ENCODE results near the gene TUBGCP3. TPM values are rescaled to one million over a fixed set of nuclear protein-coding genes. Genes with fewer than 3 reads are reported as not detected.

TUBGCP3 gene
- total RNA-seq, 1 donor from 2014 or later: 20.7 TPM

DNA sequence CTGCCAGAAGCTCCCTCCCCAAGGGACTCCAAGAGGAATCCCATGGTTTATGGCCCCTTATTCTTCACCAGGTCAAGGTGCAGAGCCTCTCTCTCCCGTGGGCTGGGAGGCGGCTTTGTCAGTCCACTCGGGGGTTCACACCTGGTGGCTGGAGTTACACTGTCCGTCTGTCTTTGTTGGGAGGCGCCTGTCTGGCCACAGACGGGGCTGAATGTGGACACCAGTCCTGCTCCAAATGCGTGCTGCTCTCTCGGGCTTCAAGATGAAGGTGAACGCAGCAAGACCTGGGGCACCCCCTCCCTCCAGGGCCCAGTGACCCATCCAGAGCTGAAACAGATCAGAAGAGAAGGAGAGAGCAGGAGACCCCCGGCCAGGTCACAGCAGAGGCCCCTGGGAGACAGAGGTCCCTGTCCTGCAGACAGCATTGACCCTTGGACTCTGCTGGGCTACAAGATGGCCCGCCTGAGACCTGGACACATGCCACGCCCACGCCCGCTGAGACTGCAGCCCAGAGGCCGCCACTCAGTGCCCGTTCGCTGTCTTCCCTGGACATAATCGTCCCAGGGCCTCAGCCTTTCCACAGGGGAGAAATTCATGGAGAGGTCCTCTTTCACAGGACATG lies 29.9 kb upstream of the TUBGCP3 start:
- intact Hi-C loops (cut with DNase I): no loop called here
- DNase-seq (ENCODE audit: low spot score): no peak

DNA sequence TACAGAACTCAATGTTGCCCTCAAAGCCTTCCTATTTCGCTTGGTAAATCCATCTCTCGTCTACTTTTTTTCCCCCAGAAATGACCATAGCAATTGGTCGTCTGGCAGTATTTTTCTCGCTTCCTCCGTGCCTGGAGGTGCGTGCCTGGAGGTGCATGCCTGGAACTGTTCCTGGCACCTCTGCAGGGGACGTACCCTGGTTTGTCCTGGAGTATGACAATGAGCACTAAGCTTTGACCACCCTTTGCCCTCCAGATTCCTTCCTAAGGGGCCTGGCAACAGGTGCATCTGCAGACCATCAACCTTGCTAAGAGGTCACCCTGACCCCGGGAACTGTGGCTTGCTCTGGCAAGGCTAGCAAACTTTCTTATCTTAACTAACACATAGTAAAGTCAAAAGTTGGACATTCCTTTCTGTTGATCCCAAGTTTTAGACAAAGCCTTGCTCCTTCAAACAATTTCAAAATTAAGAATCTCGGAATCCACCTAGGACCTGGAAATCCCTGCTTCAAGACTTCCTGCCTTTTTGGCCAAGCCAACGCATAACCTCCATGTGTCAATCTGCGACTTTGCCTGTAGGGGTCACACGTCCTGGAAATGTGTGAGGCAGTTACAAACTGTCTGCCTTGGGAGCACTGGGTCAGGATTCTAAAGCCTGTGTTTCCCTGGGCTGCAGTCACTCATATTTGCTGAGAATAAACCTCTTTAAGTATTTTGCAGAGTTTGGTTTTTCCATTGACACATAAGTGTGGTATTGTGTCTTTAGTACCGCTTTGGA lies 28.8 kb upstream of the TUBGCP3 start:
- intact Hi-C loops (cut with DNase I): no loop called here
- no peak for DNase-seq (ENCODE audit: low spot score)

DNA sequence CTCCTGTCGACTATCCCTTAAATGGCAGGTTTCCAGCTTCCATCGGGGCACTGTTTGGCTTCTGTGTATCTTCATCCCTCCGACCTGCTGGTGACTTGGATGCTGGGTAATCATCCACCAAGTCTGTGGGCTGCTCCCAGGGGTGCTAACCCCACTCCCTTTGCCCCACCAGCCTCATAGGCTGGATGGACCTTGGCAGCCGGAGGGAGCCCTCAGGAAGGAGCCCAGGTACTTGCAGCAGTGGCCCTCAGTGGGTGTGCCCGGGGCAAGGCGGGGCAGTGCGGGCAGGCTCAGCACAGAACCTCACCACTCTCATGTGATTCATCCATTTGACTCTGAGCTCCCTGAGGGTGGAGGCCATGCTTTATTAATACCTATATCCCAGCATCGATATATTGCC lies 27.4 kb upstream of the TUBGCP3 start:
- no peak for DNase-seq (ENCODE audit: low spot score)
- intact Hi-C loops (cut with DNase I): no loop called here

DNA sequence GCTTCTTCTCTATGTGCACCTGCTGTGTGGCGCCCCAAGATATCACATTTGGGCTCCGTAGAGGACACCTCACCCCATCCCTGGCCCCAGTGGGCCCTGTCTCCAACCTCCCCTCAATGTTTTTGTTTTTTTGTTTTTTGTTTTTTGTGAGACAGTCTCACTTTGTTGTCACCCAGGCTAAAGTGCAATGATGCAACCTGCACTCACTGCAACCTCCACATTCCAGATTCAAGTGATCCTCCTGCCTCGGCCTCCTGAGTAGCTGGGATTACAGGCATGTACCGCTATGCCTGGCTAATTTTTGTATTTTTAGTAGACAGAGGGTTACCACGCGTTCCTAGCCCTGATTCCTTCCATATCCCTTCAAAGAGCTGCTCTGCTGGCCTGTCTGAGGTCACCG lies 26.9 kb upstream of the TUBGCP3 start:
- DNase-seq (ENCODE audit: low spot score): no peak

DNA sequence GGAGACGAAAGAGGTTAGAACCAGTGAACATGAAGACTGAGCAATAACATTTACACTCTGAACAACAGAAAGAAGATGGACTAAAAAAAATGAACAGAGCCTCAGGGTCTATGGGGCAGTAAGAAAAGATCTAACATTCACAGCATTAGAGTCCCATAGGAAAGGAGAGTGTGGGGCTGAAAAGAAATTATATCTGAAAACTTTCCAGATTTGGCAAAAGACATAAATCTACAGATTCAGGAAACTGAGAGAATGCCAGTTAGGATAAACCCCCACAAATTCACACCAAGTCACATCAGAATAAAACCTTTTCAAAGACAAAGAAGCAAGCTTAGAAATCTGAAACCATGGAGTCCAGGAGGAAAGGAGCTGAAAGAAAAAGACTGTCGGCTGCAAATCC lies 20.3 kb upstream of the TUBGCP3 start:
- DNase-seq (ENCODE audit: low spot score): no peak
- intact Hi-C loops (cut with DNase I): loop anchor here (5.0 to 10.0 kb wide), 3 partner anchors 93 to 1136 kb away; no protein-coding TSS in a partner anchor

More for the DNA sequence above, 26.9 kb upstream of the TUBGCP3 start:
- intact Hi-C loops (cut with DNase I): no loop called here

DNA sequence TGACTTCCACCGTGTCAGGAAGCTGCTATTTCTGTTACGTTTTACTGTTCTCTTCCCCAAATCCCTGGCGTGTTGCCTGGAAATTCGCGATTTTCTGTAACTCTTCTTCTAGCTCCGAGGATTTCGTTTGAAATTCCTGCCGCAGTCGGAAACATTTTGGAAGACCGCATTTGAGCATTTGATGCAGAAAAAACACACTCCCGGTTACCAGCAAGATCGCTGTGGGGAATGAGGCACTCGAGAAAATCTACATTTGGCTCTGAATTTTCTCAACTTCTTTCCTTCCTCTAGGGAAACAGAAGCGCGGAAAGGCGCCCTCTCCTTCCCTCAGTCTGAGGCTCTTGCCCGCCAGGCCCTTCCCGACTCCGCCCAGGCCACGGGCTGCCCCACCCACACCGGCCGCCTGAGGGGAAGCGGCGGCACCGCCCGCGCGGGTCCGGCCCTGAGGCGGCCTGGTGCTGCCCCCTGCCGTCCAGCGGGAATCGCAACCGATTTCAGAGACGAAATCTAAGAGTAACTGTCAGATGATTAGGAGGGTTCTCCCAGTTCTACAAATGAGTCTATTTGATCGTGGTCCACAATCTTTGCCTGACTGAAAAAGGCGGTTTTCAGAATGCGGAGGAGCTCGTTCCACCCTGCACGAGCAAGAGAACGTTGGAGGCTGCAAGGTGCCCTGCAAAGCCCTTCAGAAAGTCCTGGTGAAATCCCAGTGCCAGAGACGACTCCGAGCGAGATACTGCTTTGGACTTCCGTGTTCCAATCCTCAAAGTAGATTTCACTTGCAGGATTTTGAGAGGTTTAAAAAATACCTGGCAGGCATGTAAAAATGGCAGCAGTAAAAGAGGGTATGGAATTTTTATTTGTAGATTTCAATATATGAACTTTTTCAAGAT lies 18.4 kb upstream of the TUBGCP3 start:
- intact Hi-C loops (cut with DNase I): loop anchor here (2.0 to 10.0 kb wide), 4 partner anchors 18 to 1134 kb away; partner anchors contain the start of gene TUBGCP3
- DNase-seq (ENCODE audit: low spot score): peak; percentile 97

DNA sequence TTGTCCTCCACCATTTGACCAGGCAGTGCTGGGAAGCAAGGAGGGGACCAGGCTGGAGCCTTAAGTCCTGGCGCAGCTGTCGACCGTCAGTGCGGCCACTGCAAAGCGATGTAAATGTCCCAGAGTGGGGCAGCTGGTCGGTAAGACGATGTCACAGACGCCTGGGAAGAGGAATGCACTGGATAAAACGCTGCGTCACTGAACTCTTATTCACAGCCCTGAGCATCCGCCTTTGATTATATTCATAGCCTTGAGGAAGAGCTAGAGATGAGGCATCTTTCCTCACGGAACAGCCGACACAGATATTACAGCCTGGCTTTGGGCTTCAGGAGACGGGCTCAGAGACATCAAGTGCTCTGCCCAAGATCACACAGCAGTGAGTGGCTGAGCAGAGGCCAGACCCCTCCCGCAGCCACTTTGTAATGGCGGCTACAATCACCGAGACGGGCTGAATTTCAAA lies 17.6 kb upstream of the TUBGCP3 start:
- intact Hi-C loops (cut with DNase I): loop anchor here (5.0 to 10.0 kb wide), 3 partner anchors 91 to 1133 kb away; no protein-coding TSS in a partner anchor

DNA sequence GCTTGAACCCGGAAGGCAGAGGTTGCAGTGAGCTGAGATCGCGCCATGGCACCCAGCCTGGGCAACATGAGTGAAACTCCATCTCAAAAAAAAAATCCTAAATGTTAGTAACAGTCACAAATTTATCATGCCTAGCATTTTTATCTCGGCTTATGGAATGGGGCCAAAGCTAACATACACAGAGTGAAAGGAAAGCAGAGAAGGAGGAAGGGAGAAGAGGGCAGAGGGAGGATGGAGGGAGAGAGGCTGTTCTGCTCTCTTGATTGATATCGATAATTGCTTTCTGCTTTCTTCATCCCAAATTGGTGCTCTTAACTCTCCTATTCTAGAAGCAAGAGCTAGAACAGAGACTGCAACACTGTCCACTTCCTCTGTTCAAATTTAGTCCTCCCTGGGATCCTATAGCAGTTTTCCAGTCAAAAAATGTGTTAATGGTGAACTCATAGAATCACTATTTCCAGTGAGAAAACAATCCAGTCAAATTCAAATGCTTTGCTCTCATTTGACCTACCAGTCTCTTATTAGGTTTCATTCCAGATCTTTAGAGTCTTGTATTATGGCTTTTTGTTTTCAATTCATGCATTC lies 15.8 kb upstream of the TUBGCP3 start:
- intact Hi-C loops (cut with DNase I): loop anchor here (10.0 kb wide), 2 partner anchors 89 to 159 kb away; no protein-coding TSS in a partner anchor

More for the DNA sequence above, 17.6 kb upstream of the TUBGCP3 start:
- DNase-seq (ENCODE audit: low spot score): no peak

DNA sequence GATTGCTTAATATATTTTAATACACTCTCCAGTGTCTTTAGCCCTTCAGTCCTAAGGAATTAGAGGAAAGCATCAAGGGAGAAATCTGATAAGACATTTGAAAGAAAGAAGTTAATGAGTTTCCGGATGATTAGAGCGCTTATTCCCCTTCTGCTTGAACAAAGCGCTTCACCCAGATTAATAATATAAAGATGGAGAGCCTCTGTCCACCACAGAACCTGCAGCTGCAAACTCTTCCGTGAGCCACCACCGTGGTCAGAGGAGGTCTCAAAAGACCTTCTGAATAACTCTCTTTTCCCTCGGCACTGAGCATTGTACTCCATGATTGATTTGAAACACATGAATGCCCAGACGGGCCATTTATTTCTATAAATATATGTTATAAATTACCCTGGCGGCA lies 14.2 kb upstream of the TUBGCP3 start:
- DNase-seq (ENCODE audit: low spot score): no peak
- intact Hi-C loops (cut with DNase I): loop anchor here (10.0 kb wide), 2 partner anchors 87 to 157 kb away; no protein-coding TSS in a partner anchor

More for the DNA sequence above, 15.8 kb upstream of the TUBGCP3 start:
- no peak for DNase-seq (ENCODE audit: low spot score)

DNA sequence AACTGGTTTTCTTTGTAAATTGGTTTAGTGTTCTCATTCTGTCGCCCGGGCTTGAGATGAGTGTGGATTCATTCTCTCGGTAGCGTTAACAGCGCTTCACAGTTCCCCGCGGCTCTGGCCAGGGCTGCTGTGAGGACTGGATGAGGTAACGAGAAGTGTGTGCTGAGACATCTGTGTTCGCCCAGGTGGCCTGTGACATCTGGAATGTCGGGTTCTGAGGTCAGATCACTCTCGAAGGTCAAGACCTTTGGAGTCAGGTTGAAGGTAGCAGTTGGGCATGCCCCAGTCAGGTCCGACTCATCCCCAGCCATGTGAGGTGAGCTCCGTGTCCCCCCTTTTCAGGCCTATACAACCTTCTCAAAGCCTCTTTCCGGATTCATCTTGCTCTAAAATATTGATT lies 13.4 kb upstream of the TUBGCP3 start:
- intact Hi-C loops (cut with DNase I): loop anchor here (10.0 kb wide), 2 partner anchors 87 to 157 kb away; no protein-coding TSS in a partner anchor
- no peak for DNase-seq (ENCODE audit: low spot score)

DNA sequence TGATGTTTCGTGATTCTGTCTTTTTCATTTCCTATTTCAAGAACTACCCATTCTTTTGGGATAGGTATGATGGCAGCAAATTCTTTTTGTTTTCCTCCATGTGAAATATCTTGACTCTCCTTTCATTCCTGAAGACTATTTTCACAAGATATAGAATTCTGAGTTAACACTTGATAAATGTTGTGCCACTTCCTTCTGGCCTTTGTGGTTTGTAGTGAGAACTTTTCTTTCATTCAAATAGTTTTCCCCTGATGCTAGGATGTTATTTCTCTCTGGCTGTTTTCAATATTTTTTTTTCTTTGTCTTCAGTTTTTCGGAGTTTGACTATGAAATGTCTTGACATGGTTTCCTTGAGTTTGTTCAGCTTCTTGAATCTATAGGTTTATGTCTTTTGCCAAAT lies 8.3 kb upstream of the TUBGCP3 start:
- intact Hi-C loops (cut with DNase I): no loop called here
- DNase-seq (ENCODE audit: low spot score): no peak

DNA sequence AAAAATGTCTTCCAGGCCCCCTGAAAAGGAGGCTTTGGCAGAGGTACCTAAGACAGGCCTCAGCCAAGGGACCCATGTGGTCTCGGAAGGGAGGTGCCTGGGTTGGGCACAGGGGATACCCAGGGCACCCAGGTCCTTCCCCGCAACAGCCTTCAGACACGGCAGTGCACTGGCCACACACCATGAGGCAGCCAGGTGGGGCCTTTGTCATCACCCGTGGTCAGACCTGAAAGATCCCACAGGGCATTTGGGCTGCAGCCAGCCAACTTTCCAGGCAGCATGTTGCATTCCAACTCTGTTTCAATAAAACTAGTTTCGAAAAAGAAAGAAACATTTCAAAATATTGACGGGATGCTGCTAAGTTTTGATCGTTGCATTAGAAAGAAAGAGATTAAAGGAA lies 4.7 kb upstream of the TUBGCP3 start:
- DNase-seq (ENCODE audit: low spot score): no peak

DNA sequence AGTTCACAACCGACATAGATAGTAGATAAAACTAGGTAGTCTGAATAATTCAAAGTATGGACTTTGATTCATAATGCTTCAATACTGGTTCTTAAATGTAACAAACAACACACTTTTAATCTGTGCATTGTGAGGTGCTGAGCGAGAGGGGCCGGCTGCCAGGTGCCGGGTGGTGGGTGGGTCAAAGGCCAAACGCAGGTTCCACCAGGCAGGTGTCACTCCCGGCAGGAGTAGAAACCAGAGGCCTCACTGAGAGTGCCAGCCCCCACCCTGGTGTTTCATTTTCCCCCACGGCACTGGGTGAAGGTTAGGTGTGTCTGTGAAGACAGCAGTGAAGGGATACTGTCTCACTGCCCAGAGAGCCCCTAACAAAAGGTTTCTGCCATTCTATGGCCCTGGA lies 4.2 kb upstream of the TUBGCP3 start:
- intact Hi-C loops (cut with DNase I): no loop called here
- no peak for DNase-seq (ENCODE audit: low spot score)

More for the DNA sequence above, 4.7 kb upstream of the TUBGCP3 start:
- intact Hi-C loops (cut with DNase I): no loop called here

DNA sequence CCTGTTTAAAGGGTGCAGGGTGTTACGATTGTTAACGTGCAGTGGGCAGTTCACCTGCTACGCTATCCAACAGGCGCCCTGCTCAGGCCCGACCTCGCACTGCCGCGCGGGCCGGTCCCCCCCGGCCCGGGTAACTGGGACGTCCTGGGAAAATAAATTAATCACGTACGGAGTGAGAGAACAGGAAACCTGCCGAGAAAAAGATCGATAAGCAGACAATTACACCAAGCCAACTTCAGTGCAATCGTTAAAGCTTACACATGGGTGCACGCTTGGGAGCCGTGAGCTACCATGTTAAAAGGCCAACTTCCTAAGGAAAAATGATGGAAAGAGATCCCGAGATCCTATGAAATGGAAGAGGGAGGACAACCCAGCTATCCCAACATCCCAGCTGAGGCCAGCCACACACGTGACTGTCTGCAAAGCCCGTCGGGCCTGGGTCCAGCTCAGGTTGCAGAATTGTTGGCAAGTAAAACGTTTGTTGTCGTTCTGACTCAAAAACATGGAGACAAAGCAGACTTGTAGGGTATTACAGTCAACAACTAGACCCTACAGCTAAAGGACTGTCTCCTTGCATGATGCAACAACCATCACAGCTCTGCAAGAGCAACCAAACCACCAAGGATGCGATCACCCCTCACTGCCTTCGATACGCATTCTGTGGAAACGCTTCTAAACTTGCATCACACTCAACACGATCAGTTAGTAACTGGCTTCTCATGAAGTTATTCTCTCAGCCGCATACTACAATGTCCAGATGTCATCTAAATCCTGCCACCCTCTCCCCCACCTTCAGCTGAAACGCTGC lies 741 bp upstream of the TUBGCP3 start:
- intact Hi-C loops (cut with DNase I): loop anchor here (2.0 kb wide), 1 partner anchor 18 kb away; no protein-coding TSS in a partner anchor
- DNase-seq (ENCODE audit: low spot score): no peak

DNA sequence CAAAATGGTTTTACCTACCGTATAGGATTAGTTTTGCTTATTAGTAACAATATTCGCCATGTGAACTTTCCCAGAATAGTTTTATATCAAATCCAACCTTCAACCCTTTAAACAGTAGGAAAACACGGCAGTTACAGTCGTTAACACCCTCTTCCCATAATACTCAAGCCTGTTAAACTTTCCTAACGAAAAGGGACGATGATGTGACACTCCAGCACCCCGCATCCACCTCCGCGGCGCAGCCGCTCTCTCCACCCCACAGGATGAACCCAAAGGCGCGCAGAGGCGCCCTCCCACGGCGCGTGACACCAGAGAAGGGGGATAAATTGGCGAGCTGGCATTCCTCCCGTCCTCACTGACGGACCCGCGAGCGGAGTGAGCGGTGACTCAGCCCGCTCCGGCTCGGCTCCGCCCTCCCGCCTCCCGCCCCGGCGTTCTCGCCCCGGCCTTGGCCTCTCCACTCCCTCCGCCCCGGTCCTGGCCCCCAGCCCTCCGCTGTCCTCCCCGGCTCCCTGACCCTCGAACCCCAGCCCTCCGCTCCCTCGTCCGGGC lies 665 bp downstream of the TUBGCP3 start:
- intact Hi-C loops (cut with DNase I): no loop called here
- DNase-seq (ENCODE audit: low spot score): peak; percentile 93

DNA sequence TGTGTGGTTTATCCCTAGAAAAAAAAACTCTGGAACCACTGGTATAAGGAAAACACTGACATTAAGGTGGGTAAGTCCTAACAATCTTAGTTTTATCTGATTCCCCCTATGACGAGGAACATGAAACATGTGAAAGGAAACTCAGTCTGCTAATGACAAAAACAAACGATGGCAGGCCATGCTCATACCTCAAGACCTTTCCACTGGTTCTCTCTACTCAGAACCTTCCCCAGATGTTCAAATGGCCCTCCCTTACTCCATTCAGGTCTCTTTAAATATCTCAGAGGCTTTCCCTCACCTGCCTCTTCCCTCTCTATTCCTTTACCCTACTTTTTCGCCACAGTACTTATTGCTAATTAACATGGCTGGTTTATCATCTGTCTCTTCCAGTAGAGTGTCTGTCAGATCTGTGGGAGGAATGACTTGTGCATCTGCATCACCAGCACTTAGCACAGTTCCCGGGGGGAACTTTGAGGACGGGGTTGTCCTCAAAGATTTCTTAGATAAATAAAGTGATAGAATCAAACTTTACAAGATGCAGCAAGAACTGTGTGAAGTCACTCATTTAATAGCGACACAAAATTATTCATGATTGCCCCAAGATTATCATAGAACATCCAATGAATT lies 1.5 kb downstream of the TUBGCP3 start:
- intact Hi-C loops (cut with DNase I): no loop called here
- no peak for DNase-seq (ENCODE audit: low spot score)

DNA sequence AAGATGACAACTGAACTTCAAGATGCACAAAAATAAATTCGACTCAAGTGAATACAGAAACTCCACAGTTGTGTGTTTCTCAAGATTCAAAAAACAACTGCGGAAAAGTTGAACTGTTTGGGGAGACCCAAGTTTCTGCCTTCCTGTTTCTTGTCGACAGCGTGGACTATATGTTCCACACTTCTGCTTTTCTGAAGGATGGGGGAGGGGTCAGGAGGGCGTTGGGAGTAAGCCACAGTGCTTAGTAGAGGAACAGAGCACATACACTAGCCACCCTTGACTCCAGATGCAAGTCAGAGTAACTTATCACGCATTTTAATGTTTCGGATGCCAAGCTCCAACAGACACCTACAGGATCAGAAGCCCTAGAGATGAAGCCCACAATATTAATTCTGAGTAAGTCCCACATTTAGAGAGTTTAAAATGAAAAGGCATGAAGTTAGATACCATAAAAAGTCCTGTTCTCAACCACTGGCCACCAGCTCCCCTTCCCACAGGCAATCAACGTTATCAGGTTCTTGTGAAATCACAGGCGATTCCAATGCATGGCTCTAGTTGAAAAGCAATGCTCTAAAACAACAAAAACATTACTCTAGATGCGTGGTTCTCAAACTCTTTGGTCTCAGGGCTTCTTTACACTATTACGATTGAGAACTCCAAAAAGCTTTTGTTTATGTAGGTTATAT lies 4.2 kb downstream of the TUBGCP3 start:
- intact Hi-C loops (cut with DNase I): no loop called here
- DNase-seq (ENCODE audit: low spot score): peak; percentile 82
